Hepatic stellate cell (primary cell): ENCODE results near the gene RAET1L.
"Not testable (repeated sequence)": the region's sequence is repeated elsewhere in the genome, so short reads cannot be mapped to it uniquely, and the experiment has no call there.

Experiments
- DNase-seq: peaks from one replicate; pipeline ENCODE4 v3.0.0; 2011; ENCODE audit warnings: low spot score

Gene RAET1L

GRCh38 chr6:149991472-149991795 is 33.9 kb downstream of the RAET1L start:
- not testable (repeated sequence) for DNase-seq

- peak; percentile 27 for DNase-seq
Observed at GRCh38 chr6:149990661-149991471, 34.5 kb downstream of the RAET1L start.

GRCh38 chr6:149990212-149990660 is 35.1 kb downstream of the RAET1L start:
- DNase-seq, result no peak

GRCh38 chr6:149988550-149989346 is 36.6 kb downstream of the RAET1L start:
- DNase-seq, result no peak

GRCh38 chr6:149987602-149988107 is 37.7 kb downstream of the RAET1L start:
- no peak for DNase-seq

GRCh38 chr6:149985481-149985937 is 39.8 kb downstream of the RAET1L start:
- no peak for DNase-seq

GRCh38 chr6:149984773-149985172 is 40.6 kb downstream of the RAET1L start:
- DNase-seq, result no peak

GRCh38 chr6:149983145-149983544 is 42.2 kb downstream of the RAET1L start:
- no peak for DNase-seq

GRCh38 chr6:149979293-149979692 is 46.0 kb downstream of the RAET1L start:
- no peak for DNase-seq

GRCh38 chr6:149978610-149979009 is 46.7 kb downstream of the RAET1L start:
- DNase-seq, result no peak

- no peak for DNase-seq
Observed at GRCh38 chr6:149977221-149977620, 48.1 kb downstream of the RAET1L start.

GRCh38 chr6:149975400-149975799 is 49.9 kb downstream of the RAET1L start:
- DNase-seq, result no peak

GRCh38 chr6:149974825-149975224 is 50.5 kb downstream of the RAET1L start:
- DNase-seq, result no peak

GRCh38 chr6:149974394-149974793 is 50.9 kb downstream of the RAET1L start:
- not testable (repeated sequence) for DNase-seq

GRCh38 chr6:149969635-149970034 is 55.7 kb downstream of the RAET1L start:
- DNase-seq, result no peak

GRCh38 chr6:149968909-149969308 is 56.4 kb downstream of the RAET1L start:
- DNase-seq, result not testable (repeated sequence)
